NOMO-1 treated with DMSO at 0.1 percent for 48 hours (cell line): Measurements from ENCODE around the gene B4GALNT4.
A peak's percentile ranks its signal among the peaks of the same experiment; 100 is the strongest.
"Not testable (repeated sequence)": the region's sequence is repeated elsewhere in the genome, so short reads cannot be mapped to it uniquely, and the experiment has no call there.

Source experiments
- DNase-seq: peaks from one replicate; lab custom pipeline; 2025; ENCODE audit not compliant: unreplicated experiment; lab: John Stamatoyannopoulos, UW

Gene B4GALNT4

GRCh38 chr11:391117-392017 lies 22.1 kb downstream of the B4GALNT4 start:
- DNase-seq: no peak

- no peak for DNase-seq
Measured at GRCh38 chr11:392102-392777, 22.9 kb downstream of the B4GALNT4 start.

- no peak for DNase-seq
Measured at GRCh38 chr11:393219-394033, 24.1 kb downstream of the B4GALNT4 start.

GRCh38 chr11:394034-394857 lies 24.9 kb downstream of the B4GALNT4 start, which contains the start of gene PKP3:
Gene PKP3 (plus strand): TSS chr11:394209. CDS start chr11:394293, 84 bp downstream.
- no peak for DNase-seq

GRCh38 chr11:394858-395655 lies 25.8 kb downstream of the B4GALNT4 start:
- DNase-seq: no peak

- DNase-seq: no peak
Measured at GRCh38 chr11:395866-396265, 26.6 kb downstream of the B4GALNT4 start.

- peak; percentile 19 for DNase-seq
Measured at GRCh38 chr11:396511-396947, 27.2 kb downstream of the B4GALNT4 start.

GRCh38 chr11:396948-397548 lies 27.7 kb downstream of the B4GALNT4 start:
- peak; percentile 79 for DNase-seq

GRCh38 chr11:398826-399225 lies 29.5 kb downstream of the B4GALNT4 start:
- DNase-seq: no peak

- no peak for DNase-seq
Measured at GRCh38 chr11:399731-400211, 30.5 kb downstream of the B4GALNT4 start.

GRCh38 chr11:400241-400689 lies 31.0 kb downstream of the B4GALNT4 start:
- DNase-seq: no peak

- DNase-seq: not testable (repeated sequence)
Measured at GRCh38 chr11:401196-401595, 31.9 kb downstream of the B4GALNT4 start.

- DNase-seq: no peak
Measured at GRCh38 chr11:403021-403760, 33.9 kb downstream of the B4GALNT4 start.

- no peak for DNase-seq
Measured at GRCh38 chr11:403761-404431, 34.6 kb downstream of the B4GALNT4 start.

GRCh38 chr11:404551-405264 lies 35.4 kb downstream of the B4GALNT4 start:
- DNase-seq: no peak

- DNase-seq: no peak
Measured at GRCh38 chr11:405323-405953, 36.1 kb downstream of the B4GALNT4 start.
